Peyer's patch (tissue), 4 donors: ENCODE measurements around the gene ZNF283. TPM values are rescaled to one million over a fixed set of nuclear protein-coding genes. Genes with fewer than 3 reads are reported as not detected.

Experiments
- DNase-seq, 3 donors: peaks; one replicate each; pipeline ENCODE4 v3.0.0-alpha.2; 2017 to 2019
- H3K27ac ChIP-seq, 4 donors: fragments of 200-600 bp; sonication (generic); one replicate each; pipeline ENCODE4 v1.5.1; 2016 to 2019
- H3K27me3 ChIP-seq, 2 donors: fragments of 200-600 bp; sonication (generic); one replicate each; pipeline ENCODE4 v1.5.1; 2019
- H3K36me3 ChIP-seq, 3 donors: fragments of 200-600 bp; sonication (generic); one replicate each; pipeline ENCODE4 v1.5.1; 2016 to 2019
- H3K4me1 ChIP-seq, 4 donors: fragments of 200-600 bp; sonication (generic); one replicate each; pipeline ENCODE4 v1.5.1; 2016 to 2019
- H3K4me3 ChIP-seq, 4 donors: fragments of 200-600 bp; sonication (generic); 1 replicate in 3 of 4; 2 replicates in 1 of 4; pipeline ENCODE4 v1.5.1; 2016 to 2019; ENCODE audit warnings: mild to moderate bottlenecking in 1 of 4
- H3K9me3 ChIP-seq, 4 donors: fragments of 200-600 bp; sonication (generic); one replicate each; pipeline ENCODE4 v1.5.1; 2016 to 2019; ENCODE audit warnings: mild to moderate bottlenecking in 1 of 4
- CTCF ChIP-seq, 6 experiments: fragments of 450-650 bp in 4 of 6; fragments of 200-600 bp in 2 of 6; sonication (generic) in 1 of 6; IDR thresholded peaks; one replicate each; pipeline ENCODE4 v1.5.1; 2017 to 2019; ENCODE audit warnings: antibody characterized with exemption in 6 of 6, mild to moderate bottlenecking in 3 of 6, moderate library complexity in 1 of 6
- POLR2A ChIP-seq, 2 donors: fragments of 450-650 bp; IDR thresholded peaks; one replicate each; pipeline ENCODE4 v1.5.1; 2017; ENCODE audit warnings: antibody characterized with exemption in 2 of 2, mild to moderate bottlenecking in 2 of 2, moderate library complexity in 2 of 2
- total RNA-seq, 4 donors: library from RNA; depleted of rRNA; stranded (reverse); fragments of >200 nt; gene quantifications; one replicate each; pipeline ENCODE4 v1.1.0, GENCODE V29; 2016

Gene ZNF283
- total RNA-seq, 4 donors from 2014 or later = 5.4 to 22.1 (median 11.8) TPM

GRCh38 chr19:43784981-43785808 lies 41.9 kb upstream of the ZNF283 start:
- peak overlapping the region; percentile 28 to 93 (median 56) for H3K27ac ChIP-seq
- no peak overlapping the region for H3K4me3 ChIP-seq
- H3K4me1 ChIP-seq = peaks cover 0 to 32% (median 13%) of the 10 kb centered on the region in 4 donors
- no peaks in the 10 kb centered on the region for H3K27me3 ChIP-seq
- peak; percentile 52 to 81 (median 61) for DNase-seq
- TF ChIP-seq CTCF (IDR thresholded peaks at IDR 0.05) (peak; percentile 96 to 98 (median 98)), POLR2A (IDR thresholded peaks at IDR 0.05) (no peak)
- H3K9me3 ChIP-seq = no peaks in the 10 kb centered on the region
- no peaks in the 10 kb centered on the region for H3K36me3 ChIP-seq

GRCh38 chr19:43786665-43787064 lies 40.5 kb upstream of the ZNF283 start:
- H3K27me3 ChIP-seq = no peaks in the 10 kb centered on the region
- TF ChIP-seq CTCF (IDR thresholded peaks at IDR 0.05) (no peak), POLR2A (IDR thresholded peaks at IDR 0.05) (no peak)
- no peak overlapping the region for H3K4me3 ChIP-seq
- H3K36me3 ChIP-seq = no peaks in the 10 kb centered on the region
- peaks cover 0 to 20% (median 10%) of the 10 kb centered on the region in 4 donors for H3K4me1 ChIP-seq
- no peaks in the 10 kb centered on the region for H3K9me3 ChIP-seq
- H3K27ac ChIP-seq = no peak overlapping the region
- DNase-seq = no peak

GRCh38 chr19:43789029-43789428 lies 38.1 kb upstream of the ZNF283 start:
- peaks cover 0 to 11% (median 10%) of the 10 kb centered on the region in 4 donors for H3K4me1 ChIP-seq
- no peak overlapping the region for H3K4me3 ChIP-seq
- DNase-seq = no peak
- H3K36me3 ChIP-seq = no peaks in the 10 kb centered on the region
- no peaks in the 10 kb centered on the region for H3K27me3 ChIP-seq
- H3K9me3 ChIP-seq = no peaks in the 10 kb centered on the region
- no peak overlapping the region for H3K27ac ChIP-seq
- TF ChIP-seq CTCF (IDR thresholded peaks at IDR 0.05) = no peak
- TF ChIP-seq POLR2A (IDR thresholded peaks at IDR 0.05) = no peak

- Histone ChIP-seq H3K4me3 (no peak overlapping the region), H3K36me3 (no peaks in the 10 kb centered on the region), H3K4me1 (no peaks in the 10 kb centered on the region), H3K27me3 (no peaks in the 10 kb centered on the region), H3K27ac (no peak overlapping the region), H3K9me3 (no peaks in the 10 kb centered on the region)
- TF ChIP-seq CTCF (IDR thresholded peaks at IDR 0.05) = no peak
- no peak for TF ChIP-seq POLR2A (IDR thresholded peaks at IDR 0.05)
- DNase-seq = no peak
Measured at GRCh38 chr19:43790587-43790986, 36.5 kb upstream of the ZNF283 start.

- DNase-seq = no peak
Measured at GRCh38 chr19:43797118-43797517, 30.0 kb upstream of the ZNF283 start.

More at GRCh38 chr19:43797118-43797517, 30.0 kb upstream of the ZNF283 start:
- Histone ChIP-seq H3K4me3 (no peak overlapping the region), H3K9me3 (no peaks in the 10 kb centered on the region), H3K27me3 (no peaks in the 10 kb centered on the region), H3K36me3 (no peaks in the 10 kb centered on the region), H3K27ac (no peak overlapping the region), H3K4me1 (peaks cover 0 to 13% (median 3%) of the 10 kb centered on the region in 4 donors)
- no peak for TF ChIP-seq POLR2A (IDR thresholded peaks at IDR 0.05)
- TF ChIP-seq CTCF (IDR thresholded peaks at IDR 0.05) = no peak
